ENCODE measurements around the gene PLPP4. TPM values are rescaled to one million over a fixed set of nuclear protein-coding genes. Genes with fewer than 3 reads are reported as not detected.

The PLPP4 gene
- total RNA-seq, 1 experiment from 2014 or later = not detected

- no peaks in the 10 kb centered on the region for H3K9me3 ChIP-seq (ENCODE audit: low read depth, low read length, poor library complexity, severe bottlenecking)
- ChIA-PET CTCF (no interaction called here), POLR2A (ENCODE audit: low non-redundant PET) (no interaction called here)
- no TSS peak for BruUV-seq (replicated peaks)
- H3K4me1 ChIP-seq (ENCODE audit: insufficient read depth, low read length, poor library complexity, severe bottlenecking) = no peaks in the 10 kb centered on the region
- H3K27me3 ChIP-seq (replicated peaks; ENCODE audit: insufficient read depth, low read depth, low read length, poor library complexity) = peaks cover 11% of the 10 kb centered on the region
- H3K27ac ChIP-seq (ENCODE audit: low read depth, low read length, poor library complexity, severe bottlenecking) = no peak overlapping the region
- intact Hi-C loops (cut with micrococcal nuclease; ENCODE audit: unreplicated experiment) = no loop called here
- no peaks in the 10 kb centered on the region for H3K36me3 ChIP-seq (ENCODE audit: insufficient read depth, low read length, poor library complexity, severe bottlenecking)
- TF ChIP-seq CTCF (conservative IDR thresholded peaks at IDR 0.05; ENCODE audit: low read depth, low read length) (no peak), EZH2 (IDR thresholded peaks at IDR 0.05; ENCODE audit: borderline replicate concordance, low read depth, low read length, poor library complexity, severe bottlenecking) (no peak)
- H3K4me3 ChIP-seq (ENCODE audit: low read depth, low read length, poor library complexity, severe bottlenecking) = no peak overlapping the region
- no peak for DNase-seq (ENCODE audit: low spot score)
These were observed 99.0 kb downstream of the PLPP4 start for GRCh38 chr10:120555842-120556532.

GRCh38 chr10:120557311-120557710 lies 100.3 kb downstream of the PLPP4 start:
- intact Hi-C loops (cut with micrococcal nuclease; ENCODE audit: unreplicated experiment) = no loop called here
- no peaks in the 10 kb centered on the region for H3K36me3 ChIP-seq (ENCODE audit: insufficient read depth, low read length, poor library complexity, severe bottlenecking)
- ChIA-PET CTCF (no interaction called here), POLR2A (ENCODE audit: low non-redundant PET) (no interaction called here)
- no peaks in the 10 kb centered on the region for H3K4me1 ChIP-seq (ENCODE audit: insufficient read depth, low read length, poor library complexity, severe bottlenecking)
- TF ChIP-seq CTCF (conservative IDR thresholded peaks at IDR 0.05; ENCODE audit: low read depth, low read length) (no peak), EZH2 (IDR thresholded peaks at IDR 0.05; ENCODE audit: borderline replicate concordance, low read depth, low read length, poor library complexity, severe bottlenecking) (no peak)
- H3K27me3 ChIP-seq (replicated peaks; ENCODE audit: insufficient read depth, low read depth, low read length, poor library complexity) = peaks cover 17% of the 10 kb centered on the region
- no peak overlapping the region for H3K27ac ChIP-seq (ENCODE audit: low read depth, low read length, poor library complexity, severe bottlenecking)
- no TSS peak for BruUV-seq (replicated peaks)
- H3K4me3 ChIP-seq (ENCODE audit: low read depth, low read length, poor library complexity, severe bottlenecking) = no peak overlapping the region
- H3K9me3 ChIP-seq (ENCODE audit: low read depth, low read length, poor library complexity, severe bottlenecking) = no peaks in the 10 kb centered on the region
- DNase-seq (ENCODE audit: low spot score) = no peak

GRCh38 chr10:120559800-120560199 lies 102.8 kb downstream of the PLPP4 start:
- no peaks in the 10 kb centered on the region for H3K9me3 ChIP-seq (ENCODE audit: low read depth, low read length, poor library complexity, severe bottlenecking)
- DNase-seq (ENCODE audit: low spot score) = no peak
- H3K36me3 ChIP-seq (ENCODE audit: insufficient read depth, low read length, poor library complexity, severe bottlenecking) = no peaks in the 10 kb centered on the region
- no peaks in the 10 kb centered on the region for H3K4me1 ChIP-seq (ENCODE audit: insufficient read depth, low read length, poor library complexity, severe bottlenecking)
- H3K27ac ChIP-seq (ENCODE audit: low read depth, low read length, poor library complexity, severe bottlenecking) = no peak overlapping the region
- ChIA-PET CTCF (no interaction called here), POLR2A (ENCODE audit: low non-redundant PET) (no interaction called here)
- BruUV-seq (replicated peaks) = no TSS peak
- no peak for TF ChIP-seq EZH2 (IDR thresholded peaks at IDR 0.05; ENCODE audit: borderline replicate concordance, low read depth, low read length, poor library complexity, severe bottlenecking)
- no peak for TF ChIP-seq CTCF (conservative IDR thresholded peaks at IDR 0.05; ENCODE audit: low read depth, low read length)
- intact Hi-C loops (cut with micrococcal nuclease; ENCODE audit: unreplicated experiment) = no loop called here
- peaks cover 26% of the 10 kb centered on the region for H3K27me3 ChIP-seq (replicated peaks; ENCODE audit: insufficient read depth, low read depth, low read length, poor library complexity)
- H3K4me3 ChIP-seq (ENCODE audit: low read depth, low read length, poor library complexity, severe bottlenecking) = no peak overlapping the region
